IMR-90 (cell line): ENCODE data around the gene SHB. TPM values are rescaled to one million over a fixed set of nuclear protein-coding genes. Genes with fewer than 3 reads are reported as not detected.

Experiments
- ATAC-seq: fragments of 200-7000 bp; cut with Tn5 transposase; 2 replicates; pipeline ENCODE4 v1.9.1; 2020; ENCODE audit warnings: low read depth, mild to moderate bottlenecking, moderate library complexity
- BruUV-seq: library from RNA; stranded (reverse); fragments of 400-500 nt; replicated peaks from 2 replicates; lab custom pipeline; 2021; lab: Mats Ljungman, UMichigan
- CTCF ChIA-PET: fragments of 300-600 bp; formaldehyde crosslinking; extraction: SDS; loops from one replicate; lab custom pipeline; 2021; ENCODE audit warnings: antibody characterized with exemption; lab: Yijun Ruan, JAX
- POLR2A ChIA-PET: fragments of 300-600 bp; sonication (Branson Sonifier 250); formaldehyde crosslinking; loops from one replicate; lab custom pipeline; 2022; ENCODE audit warnings: antibody characterized with exemption; ENCODE audit not compliant: unreplicated experiment; lab: Charles Lee
- DNase-seq: peaks from one replicate; pipeline ENCODE4 v3.0.0; 2013
- H2AFZ ChIP-seq: replicated peaks from 2 replicates; pipeline ENCODE3; 2013; ENCODE audit warnings: low read length, mild to moderate bottlenecking; ENCODE audit not compliant: poor library complexity
- H2AK5ac ChIP-seq: 2 replicates; pipeline ENCODE4 v1.6.1; 2013; ENCODE audit warnings: low read depth, low read length, inconsistent platforms
- H2AK9ac ChIP-seq: replicated peaks from 2 replicates; pipeline ENCODE3; 2013; ENCODE audit warnings: mild to moderate bottlenecking, low read depth, low read length, moderate library complexity; ENCODE audit not compliant: poor library complexity
- H2BK120ac ChIP-seq: 2 replicates; pipeline ENCODE4 v1.6.1; 2013; ENCODE audit warnings: low read depth, low read length, inconsistent platforms
- H2BK15ac ChIP-seq: 3 replicates; pipeline ENCODE4 v1.6.1; 2013; ENCODE audit warnings: low read depth, low read length, inconsistent platforms
- H2BK20ac ChIP-seq: 2 replicates; pipeline ENCODE4 v1.6.1; 2013; ENCODE audit warnings: low read depth, mild to moderate bottlenecking, inconsistent platforms, low read length, moderate library complexity
- H2BK5ac ChIP-seq: 2 replicates; pipeline ENCODE4 v1.6.1; 2013; ENCODE audit warnings: mild to moderate bottlenecking, low read depth, low read length, inconsistent platforms; ENCODE audit not compliant: poor library complexity, severe bottlenecking
- H3K14ac ChIP-seq: replicated peaks from 2 replicates; pipeline ENCODE4 v1.6.1; 2013; ENCODE audit warnings: low read depth, low read length, inconsistent platforms
- H3K18ac ChIP-seq: 2 replicates; pipeline ENCODE4 v1.6.1; 2013; ENCODE audit warnings: low read depth, low read length, control low read depth
- H3K23ac ChIP-seq: 2 replicates; pipeline ENCODE4 v1.6.1; 2013; ENCODE audit warnings: low read depth, low read length, inconsistent platforms
- H3K27ac ChIP-seq: 2 replicates; pipeline ENCODE4 v1.5.1; 2013; ENCODE audit warnings: mild to moderate bottlenecking, control low read depth, low read length; ENCODE audit not compliant: insufficient read depth
- H3K27me3 ChIP-seq: 2 replicates; pipeline ENCODE4 v1.6.1; 2013; ENCODE audit warnings: low read length; ENCODE audit not compliant: control insufficient read depth, insufficient read depth
- H3K36me3 ChIP-seq: 2 replicates; pipeline ENCODE4 v1.6.1; 2013; ENCODE audit warnings: low read length, mixed read lengths; ENCODE audit not compliant: control insufficient read depth, insufficient read depth
- H3K4ac ChIP-seq: 2 replicates; pipeline ENCODE4 v1.6.1; 2013; ENCODE audit warnings: low read depth, low read length, inconsistent platforms
- H3K4me1 ChIP-seq: 2 replicates; pipeline ENCODE4 v1.6.1; 2013; ENCODE audit warnings: low read length, mixed read lengths; ENCODE audit not compliant: control insufficient read depth, insufficient read depth
- H3K4me2 ChIP-seq: 2 replicates; pipeline ENCODE4 v1.6.1; 2013; ENCODE audit warnings: low read depth, mild to moderate bottlenecking, control low read depth, low read length, moderate library complexity
- H3K4me3 ChIP-seq: 2 replicates; pipeline ENCODE4 v1.5.1; 2013; ENCODE audit warnings: low read depth, mild to moderate bottlenecking, control low read depth, low read length, moderate library complexity; ENCODE audit not compliant: insufficient read depth
- H3K56ac ChIP-seq: 2 replicates; pipeline ENCODE4 v1.6.1; 2013; ENCODE audit warnings: low read length, inconsistent platforms; ENCODE audit not compliant: insufficient read depth; ENCODE audit errors: extremely low read depth
- H3K79me1 ChIP-seq, 2 experiments: 2 replicates each; pipeline ENCODE4 v1.6.1; 2013; ENCODE audit warnings: low read length in 2 of 2, inconsistent platforms in 1 of 2, low read depth in 1 of 2
- H3K9ac ChIP-seq: 2 replicates; pipeline ENCODE4 v1.6.1; 2013; ENCODE audit warnings: low read depth, low read length, control low read depth
- H3K9me1 ChIP-seq: 2 replicates; pipeline ENCODE4 v1.6.1; 2013; ENCODE audit warnings: low read length, inconsistent platforms; ENCODE audit not compliant: insufficient read depth
- H3K9me3 ChIP-seq: 2 replicates; pipeline ENCODE4 v1.6.1; 2013; ENCODE audit warnings: low read length; ENCODE audit not compliant: control insufficient read depth, insufficient read depth
- H4K20me1 ChIP-seq: 2 replicates; pipeline ENCODE4 v1.6.1; 2013; ENCODE audit warnings: low read length, inconsistent platforms; ENCODE audit not compliant: insufficient read depth
- H4K5ac ChIP-seq: 2 replicates; pipeline ENCODE4 v1.6.1; 2013; ENCODE audit warnings: mild to moderate bottlenecking, low read depth, low read length, control low read depth
- H4K8ac ChIP-seq, 2 experiments: 2 replicates each; pipeline ENCODE4 v1.6.1; 2013; ENCODE audit warnings: low read depth in 2 of 2, low read length in 2 of 2, control low read depth in 1 of 2, inconsistent platforms in 1 of 2
- H4K91ac ChIP-seq: 2 replicates; pipeline ENCODE4 v1.6.1; 2013; ENCODE audit warnings: low read depth, low read length, inconsistent platforms; ENCODE audit not compliant: insufficient read depth
- CTCF ChIP-seq: conservative IDR thresholded peaks from 2 replicates; pipeline ENCODE4 v1.5.1; 2012; ENCODE audit warnings: mild to moderate bottlenecking, low read depth, low read length, improper control_type of control experiment
- MXI1 ChIP-seq: IDR thresholded peaks from 2 replicates; pipeline ENCODE4 v1.6.1; 2012; ENCODE audit warnings: low read depth, mild to moderate bottlenecking, low read length, moderate library complexity, borderline replicate concordance
- RAD21 ChIP-seq: IDR thresholded peaks from 2 replicates; pipeline ENCODE4 v1.6.1; 2012; ENCODE audit warnings: low read length, improper control_type of control experiment
- RCOR1 ChIP-seq: IDR thresholded peaks from 2 replicates; pipeline ENCODE4 v1.6.1; 2012; ENCODE audit warnings: mild to moderate bottlenecking, low read length, improper control_type of control experiment; ENCODE audit not compliant: insufficient replicate concordance
- SMC3 ChIP-seq: fragments of 150-350 bp; IDR thresholded peaks from 2 replicates; pipeline ENCODE4 v1.6.1; 2016; ENCODE audit warnings: low read depth, mild to moderate bottlenecking, antibody characterized with exemption, low read length, moderate library complexity
- WGBS, 2 experiments: methylation state at CpG; one replicate each; pipeline versions ENCODE4 v1.1.5 to v1.1.7; 2013; ENCODE audit warnings: missing lambda C conversion rate in 2 of 2; ENCODE audit not compliant: insufficient read length in 1 of 2; ENCODE audit errors: extremely low coverage in 2 of 2; 5-methylcytosine and 5-hydroxymethylcytosine counted together
- dilution Hi-C: fragments of 300-500 bp; cut with HindIII; formaldehyde crosslinking; loops from one replicate; pipeline ENCODE4 v1.14.3; 2018; ENCODE audit warnings: low sequenced_read_pairs; ENCODE audit not compliant: unreplicated experiment
- in situ Hi-C: fragments of 300-500 bp; cut with MboI; formaldehyde crosslinking; loops from 3 replicates; pipeline ENCODE4 v1.14.3; 2019; ENCODE audit warnings: low sequenced_read_pairs, inconsistent platforms, mixed read lengths
- intact Hi-C: fragments of 100-400 bp; cut with micrococcal nuclease; formaldehyde crosslinking; loops from 2 replicates; pipeline ENCODE4 v1.10.0; 2022
- polyA plus RNA-seq, 3 experiments: library from polyadenylated mRNA; depleted of rRNA; stranded (reverse); fragments of >200 nt; gene quantifications; 2 replicates each; pipeline ENCODE4 v1.2.3, GENCODE V29; 2012; ENCODE audit warnings: low replicate concordance in 1 of 3
- total RNA-seq: library from RNA; depleted of rRNA; stranded (reverse); fragments of >200 nt; gene quantifications from 2 replicates; pipeline ENCODE4 v1.2.3, GENCODE V29; 2012

Gene SHB
- total and polyA plus RNA-seq, 2 of the 4 experiments (the other 2 are of a cell fraction): 6.1 to 20.4 TPM

- CTCF ChIA-PET: interaction anchor here (0.6 to 1.8 kb wide), 12 partner anchors 9 to 178 kb away, joined by 3 to 16 read pairs (median 4); no protein-coding TSS in a partner anchor
- H4K91ac ChIP-seq: no peak overlapping the region
- H4K5ac ChIP-seq: no peak overlapping the region
- H3K27me3 ChIP-seq: no peaks in the 10 kb centered on the region
- dilution Hi-C loops: no loop called here
- TF ChIP-seq MXI1 (no peak), RCOR1 (no peak), SMC3 (peak; percentile 88), CTCF (peak; percentile 80), RAD21 (peak; percentile 77)
- peak overlapping the region; percentile 46 for H2AK9ac ChIP-seq
- no peak overlapping the region for H3K18ac ChIP-seq
- POLR2A ChIA-PET: no interaction called here
- H3K36me3 ChIP-seq: no peaks in the 10 kb centered on the region
- intact Hi-C loops: loop anchor here (1.0 to 5.0 kb wide), 6 partner anchors 54 to 314 kb away; no protein-coding TSS in a partner anchor
- 0% methylated on average over 1 of the region's 7 CpGs; no CpG with 5 or more reads in 1 of the 2 experiments for WGBS, 2 experiments
- H3K4ac ChIP-seq: no peak overlapping the region
- peak; percentile 84 for ATAC-seq
- H2AK5ac ChIP-seq: 0 out of 2 replicates have a peak overlapping the region, but pooled peaks have one; percentile 9
- peak; percentile 37 for DNase-seq
- H4K20me1 ChIP-seq: no peaks in the 10 kb centered on the region
- no TSS peak for BruUV-seq
- in situ Hi-C loops: loop anchor here (10.0 kb wide), 1 partner anchor 277 kb away; no protein-coding TSS in a partner anchor
- no peak overlapping the region for H3K14ac ChIP-seq
- no peak overlapping the region for H3K9ac ChIP-seq
- H3K27ac ChIP-seq: no peak overlapping the region
- H4K8ac ChIP-seq: no peak overlapping the region
- no peaks in the 10 kb centered on the region for H3K79me1 ChIP-seq
- H3K9me1 ChIP-seq: peaks cover 7% of the 10 kb centered on the region; the same call in 1 of the 2 replicates
- H2BK120ac ChIP-seq: no peak overlapping the region
- H3K4me2 ChIP-seq: no peak overlapping the region
- H2BK15ac ChIP-seq: no peak overlapping the region
- H3K56ac ChIP-seq: no peak overlapping the region
- no peak overlapping the region for H3K4me3 ChIP-seq
- peaks cover 2% of the 10 kb centered on the region; the same call in 1 of the 2 replicates for H3K4me1 ChIP-seq
- H2AFZ ChIP-seq: peak overlapping the region; percentile 52
- no peak overlapping the region for H2BK20ac ChIP-seq
- no peak overlapping the region for H3K23ac ChIP-seq
- no peaks in the 10 kb centered on the region for H3K9me3 ChIP-seq
- H2BK5ac ChIP-seq: no peak overlapping the region
Observed at GRCh38 chr9:38088006-38088925, 19.2 kb upstream of the SHB start.
